Ishikawa (cell line): Measurements from ENCODE around the gene ENOPH1.

Source experiments
- CEBPB ChIP-seq: IDR thresholded peaks from 2 replicates; pipeline ENCODE4 v1.6.1; 2012
- CREB1 ChIP-seq: IDR thresholded peaks from 2 replicates; pipeline ENCODE4 v1.6.1; 2012; ENCODE audit warnings: low read depth
- EGR1 ChIP-seq: IDR thresholded peaks from 2 replicates; pipeline ENCODE4 v1.6.1; 2012
- EP300 ChIP-seq: IDR thresholded peaks from 2 replicates; pipeline ENCODE4 v1.6.1; 2012; ENCODE audit warnings: borderline replicate concordance
- RAD21 ChIP-seq: IDR thresholded peaks from 2 replicates; pipeline ENCODE4 v1.6.1; 2012; ENCODE audit warnings: low read depth

DNA sequence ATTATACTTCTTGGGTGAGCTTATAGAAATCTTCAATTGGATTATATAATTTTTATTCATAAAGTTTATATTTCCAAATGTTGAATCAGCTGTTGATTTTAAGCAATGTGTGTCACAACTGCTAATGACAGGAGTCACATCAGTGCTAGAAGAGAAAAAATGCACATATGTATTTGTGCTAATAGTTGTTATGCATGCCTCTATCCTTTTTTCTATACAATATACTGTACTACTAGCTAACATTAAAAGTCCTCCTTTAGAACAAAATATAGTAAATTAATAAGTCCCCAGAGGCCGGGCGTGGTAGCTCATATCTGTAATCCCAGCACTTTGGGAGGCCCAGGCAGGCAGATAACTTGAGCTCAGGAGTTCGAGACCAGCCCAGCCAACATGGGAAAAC lies 32.9 kb upstream of the ENOPH1 start:
- TF ChIP-seq EGR1 (no peak), EP300 (no peak), CEBPB (no peak), CREB1 (no peak), RAD21 (no peak)
